Measurements from ENCODE around the gene GAN.

The GAN gene

DNA sequence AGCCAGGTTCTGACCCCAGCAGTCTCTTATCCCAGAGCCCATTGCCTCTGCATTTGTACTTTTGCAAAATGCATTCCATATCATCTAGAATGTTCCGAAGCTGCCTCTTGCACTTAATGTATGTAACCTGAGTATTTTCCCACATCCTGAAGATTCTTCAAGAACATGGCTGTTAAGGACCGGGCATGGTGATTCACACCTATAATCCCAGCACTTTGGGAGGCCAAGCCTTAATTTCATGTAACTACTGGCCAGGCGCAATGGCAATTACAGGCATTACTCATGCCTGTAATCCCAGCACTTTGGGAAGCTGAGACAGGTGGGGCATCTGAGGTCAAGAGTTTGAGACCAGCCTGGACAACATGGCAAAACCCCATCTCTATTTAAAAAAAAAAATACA lies 31.7 kb upstream of the GAN start:
- Histone ChIP-seq H4K20me1 (ENCODE audit: insufficient read depth, low read length) (no peaks in the 10 kb centered on the region), H3K79me2 (ENCODE audit: low read length) (no peaks in the 10 kb centered on the region), H3K27ac (ENCODE audit: low read length) (no peak overlapping the region), H3K9me2 (replicated peaks; ENCODE audit: insufficient read depth, low read length) (no peaks in the 10 kb centered on the region), H3K4me2 (ENCODE audit: low read depth, low read length) (no peak overlapping the region), H3K4me1 (ENCODE audit: low read length) (no peaks in the 10 kb centered on the region), H3F3A (ENCODE audit: insufficient read depth, low read length) (no peaks in the 10 kb centered on the region), H3K36me3 (replicated peaks; ENCODE audit: insufficient read depth, low read length) (no peaks in the 10 kb centered on the region), H2AFZ (ENCODE audit: low read length) (no peak overlapping the region), H3K9ac (ENCODE audit: low read length) (no peak overlapping the region), H3K27me3 (replicated peaks; ENCODE audit: insufficient read depth, low read length) (no peaks in the 10 kb centered on the region), H3K4me3 (ENCODE audit: low read length) (no peak overlapping the region), H3K9me3 (replicated peaks; ENCODE audit: insufficient read depth, low read length) (no peaks in the 10 kb centered on the region)
- TF ChIP-seq EZH2phosphoT487 (IDR thresholded peaks at IDR 0.05; ENCODE audit: low read length) (no peak), EZH2 (optimal IDR thresholded peaks at IDR 0.05; ENCODE audit: low read depth, low read length) (no peak)
- TF ChIP-seq, protein P1, sequence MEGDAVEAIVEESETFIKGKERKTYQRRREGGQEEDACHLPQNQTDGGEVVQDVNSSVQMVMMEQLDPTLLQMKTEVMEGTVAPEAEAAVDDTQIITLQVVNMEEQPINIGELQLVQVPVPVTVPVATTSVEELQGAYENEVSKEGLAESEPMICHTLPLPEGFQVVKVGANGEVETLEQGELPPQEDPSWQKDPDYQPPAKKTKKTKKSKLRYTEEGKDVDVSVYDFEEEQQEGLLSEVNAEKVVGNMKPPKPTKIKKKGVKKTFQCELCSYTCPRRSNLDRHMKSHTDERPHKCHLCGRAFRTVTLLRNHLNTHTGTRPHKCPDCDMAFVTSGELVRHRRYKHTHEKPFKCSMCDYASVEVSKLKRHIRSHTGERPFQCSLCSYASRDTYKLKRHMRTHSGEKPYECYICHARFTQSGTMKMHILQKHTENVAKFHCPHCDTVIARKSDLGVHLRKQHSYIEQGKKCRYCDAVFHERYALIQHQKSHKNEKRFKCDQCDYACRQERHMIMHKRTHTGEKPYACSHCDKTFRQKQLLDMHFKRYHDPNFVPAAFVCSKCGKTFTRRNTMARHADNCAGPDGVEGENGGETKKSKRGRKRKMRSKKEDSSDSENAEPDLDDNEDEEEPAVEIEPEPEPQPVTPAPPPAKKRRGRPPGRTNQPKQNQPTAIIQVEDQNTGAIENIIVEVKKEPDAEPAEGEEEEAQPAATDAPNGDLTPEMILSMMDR (IDR thresholded peaks at IDR 0.05; ENCODE audit: low read length), result no peak
- no peak for DNase-seq

DNA sequence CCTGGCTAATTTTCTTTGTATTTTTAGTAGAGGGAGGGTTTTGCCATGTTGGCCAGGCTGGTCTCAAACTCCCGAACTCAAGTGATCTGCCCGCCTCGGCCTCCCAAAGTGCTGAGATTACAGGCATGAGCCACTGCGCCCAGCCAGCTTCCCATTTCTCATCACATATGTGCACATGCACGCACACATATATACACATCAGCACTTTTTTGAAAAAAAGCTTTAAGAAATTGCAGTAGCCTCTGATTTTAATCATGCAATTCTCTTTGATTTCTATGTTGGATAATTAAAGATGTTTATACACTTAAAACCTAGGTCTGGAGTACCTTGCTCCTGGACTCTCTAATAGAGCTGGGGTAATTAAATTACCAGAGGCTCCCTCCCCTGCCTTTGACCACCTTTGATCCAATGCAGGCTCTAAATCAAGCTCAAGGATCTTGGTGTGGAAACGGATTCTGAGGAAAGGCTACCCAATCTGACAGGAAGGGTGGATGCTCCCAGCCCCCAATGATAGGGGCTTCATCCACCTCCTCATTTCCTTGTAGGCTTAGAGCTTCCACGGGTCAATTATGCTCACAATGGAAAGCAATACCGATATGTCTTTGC lies 29.7 kb upstream of the GAN start:
- Histone ChIP-seq H3K9ac (ENCODE audit: low read length) (no peak overlapping the region), H4K20me1 (ENCODE audit: insufficient read depth, low read length) (no peaks in the 10 kb centered on the region), H3K9me2 (replicated peaks; ENCODE audit: insufficient read depth, low read length) (no peaks in the 10 kb centered on the region), H3K9me3 (replicated peaks; ENCODE audit: insufficient read depth, low read length) (no peaks in the 10 kb centered on the region), H3K27me3 (replicated peaks; ENCODE audit: insufficient read depth, low read length) (no peaks in the 10 kb centered on the region), H3K4me1 (ENCODE audit: low read length) (no peaks in the 10 kb centered on the region), H2AFZ (ENCODE audit: low read length) (no peak overlapping the region), H3F3A (ENCODE audit: insufficient read depth, low read length) (no peaks in the 10 kb centered on the region), H3K79me2 (ENCODE audit: low read length) (no peaks in the 10 kb centered on the region), H3K4me2 (ENCODE audit: low read depth, low read length) (no peak overlapping the region), H3K36me3 (replicated peaks; ENCODE audit: insufficient read depth, low read length) (no peaks in the 10 kb centered on the region), H3K27ac (ENCODE audit: low read length) (no peak overlapping the region), H3K4me3 (ENCODE audit: low read length) (no peak overlapping the region)
- no peak for DNase-seq
- TF ChIP-seq EZH2phosphoT487 (IDR thresholded peaks at IDR 0.05; ENCODE audit: low read length) (no peak), EZH2 (optimal IDR thresholded peaks at IDR 0.05; ENCODE audit: low read depth, low read length) (no peak)
- TF ChIP-seq, protein P1 (IDR thresholded peaks at IDR 0.05; ENCODE audit: low read length), result no peak

DNA sequence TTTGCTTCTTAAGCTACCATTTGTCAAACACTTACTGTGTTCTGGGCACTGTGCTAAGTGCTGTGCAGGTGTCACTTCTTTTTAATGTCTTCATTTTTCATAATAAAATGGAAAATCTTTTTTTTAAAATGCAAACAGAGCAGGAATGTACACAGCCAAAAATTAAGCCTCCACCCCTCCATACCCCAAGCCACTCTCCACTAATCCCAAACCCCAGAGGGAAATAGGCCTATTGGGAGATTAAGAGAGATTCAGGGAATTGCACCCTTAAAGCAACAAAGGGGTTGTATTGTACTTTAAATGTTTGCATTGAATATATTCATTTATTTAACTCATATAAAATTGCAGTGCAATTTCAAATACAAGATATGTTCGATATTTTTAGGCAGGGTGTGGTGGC lies 28.6 kb upstream of the GAN start:
- H3K4me2 ChIP-seq (ENCODE audit: low read depth, low read length), result no peak overlapping the region
- H2AFZ ChIP-seq (ENCODE audit: low read length), result no peak overlapping the region
- no peaks in the 10 kb centered on the region for H3K9me3 ChIP-seq (replicated peaks; ENCODE audit: insufficient read depth, low read length)
- H3K27ac ChIP-seq (ENCODE audit: low read length), result no peak overlapping the region
- H3K9me2 ChIP-seq (replicated peaks; ENCODE audit: insufficient read depth, low read length), result no peaks in the 10 kb centered on the region
- H3F3A ChIP-seq (ENCODE audit: insufficient read depth, low read length), result no peaks in the 10 kb centered on the region
- no peaks in the 10 kb centered on the region for H4K20me1 ChIP-seq (ENCODE audit: insufficient read depth, low read length)
- no peaks in the 10 kb centered on the region for H3K79me2 ChIP-seq (ENCODE audit: low read length)
- H3K36me3 ChIP-seq (replicated peaks; ENCODE audit: insufficient read depth, low read length), result no peaks in the 10 kb centered on the region
- no peak overlapping the region for H3K9ac ChIP-seq (ENCODE audit: low read length)
- no peak for DNase-seq
- no peak overlapping the region for H3K4me3 ChIP-seq (ENCODE audit: low read length)
- no peaks in the 10 kb centered on the region for H3K27me3 ChIP-seq (replicated peaks; ENCODE audit: insufficient read depth, low read length)
- H3K4me1 ChIP-seq (ENCODE audit: low read length), result no peaks in the 10 kb centered on the region
- no peak for TF ChIP-seq EZH2phosphoT487 (IDR thresholded peaks at IDR 0.05; ENCODE audit: low read length)
- TF ChIP-seq EZH2 (optimal IDR thresholded peaks at IDR 0.05; ENCODE audit: low read depth, low read length), result no peak
- TF ChIP-seq, protein P1 (IDR thresholded peaks at IDR 0.05; ENCODE audit: low read length), result no peak

All from MM.1S (cell line).